HG03108 (cell line): ENCODE measurements around the gene SLF2.

ENCODE experiments used
- ATAC-seq: cut with Tn5 transposase; IDR thresholded peaks from one replicate; pipeline ENCODE4 v1.9.1; 2021; ENCODE audit warnings: moderate library complexity; ENCODE audit not compliant: unreplicated experiment

The SLF2 gene

GRCh38 chr10:101014230-101014884, 101.6 kb downstream of the SLF2 start:
- ATAC-seq: no peak
